HG02938 (cell line): ENCODE results near the gene MRRF.
"Not testable (repeated sequence)": the region's sequence is repeated elsewhere in the genome, so short reads cannot be mapped to it uniquely, and the experiment has no call there.

Experiments used
- ATAC-seq: cut with Tn5 transposase; IDR thresholded peaks from one replicate; pipeline ENCODE4 v1.9.1; 2021; ENCODE audit warnings: mild to moderate bottlenecking, moderate library complexity; ENCODE audit not compliant: unreplicated experiment

Gene MRRF

GRCh38 chr9:122268041-122268814 is 3.5 kb downstream of the MRRF start:
- ATAC-seq: no peak

- no peak for ATAC-seq
These were observed 9.4 kb downstream of the MRRF start for GRCh38 chr9:122274055-122274454.

GRCh38 chr9:122276096-122276495 is 11.4 kb downstream of the MRRF start:
- ATAC-seq: no peak

GRCh38 chr9:122277285-122277897 is 12.7 kb downstream of the MRRF start:
- ATAC-seq: no peak

GRCh38 chr9:122281368-122281767 is 16.7 kb downstream of the MRRF start:
- no peak for ATAC-seq

GRCh38 chr9:122286764-122287163 is 22.1 kb downstream of the MRRF start:
- ATAC-seq: no peak

GRCh38 chr9:122287214-122287720 is 22.6 kb downstream of the MRRF start:
- no peak for ATAC-seq

GRCh38 chr9:122291458-122291857 is 26.8 kb downstream of the MRRF start:
- no peak for ATAC-seq

GRCh38 chr9:122294531-122294930 is 29.8 kb downstream of the MRRF start:
- ATAC-seq: no peak

GRCh38 chr9:122297512-122297911 is 32.8 kb downstream of the MRRF start:
- ATAC-seq: no peak

- ATAC-seq: no peak
These were observed 37.8 kb downstream of the MRRF start for GRCh38 chr9:122302237-122303093.

GRCh38 chr9:122307061-122307460 is 42.4 kb downstream of the MRRF start:
- no peak for ATAC-seq

GRCh38 chr9:122307925-122308324 is 43.2 kb downstream of the MRRF start:
- ATAC-seq: no peak

- no peak for ATAC-seq
These were observed 45.2 kb downstream of the MRRF start for GRCh38 chr9:122309861-122310260.

GRCh38 chr9:122314165-122314564 is 49.5 kb downstream of the MRRF start:
- ATAC-seq: no peak

GRCh38 chr9:122315534-122315933 is 50.9 kb downstream of the MRRF start:
- ATAC-seq: no peak

GRCh38 chr9:122318284-122318683 is 53.6 kb downstream of the MRRF start:
- ATAC-seq: no peak

GRCh38 chr9:122320413-122320881 is 55.8 kb downstream of the MRRF start:
- ATAC-seq: no peak

GRCh38 chr9:122322553-122322952 is 57.9 kb downstream of the MRRF start:
- ATAC-seq: no peak

- ATAC-seq: not testable (repeated sequence)
These were observed 60.0 kb downstream of the MRRF start for GRCh38 chr9:122324665-122325064.

GRCh38 chr9:122325124-122325523 is 60.4 kb downstream of the MRRF start:
- ATAC-seq: no peak
